HG03469 (cell line): ENCODE results near the gene SYNDIG1L.

Source experiments
- ATAC-seq: cut with Tn5 transposase; IDR thresholded peaks from one replicate; pipeline ENCODE4 v1.9.1; 2021; ENCODE audit warnings: mild to moderate bottlenecking, moderate library complexity, moderate number of reproducible peaks; ENCODE audit not compliant: unreplicated experiment

Gene SYNDIG1L

GRCh38 chr14:74364271-74364880 lies 61.6 kb downstream of the SYNDIG1L start:
- no peak for ATAC-seq

- no peak for ATAC-seq
These were observed 63.6 kb downstream of the SYNDIG1L start for GRCh38 chr14:74362361-74362915.

GRCh38 chr14:74360163-74360562 lies 65.8 kb downstream of the SYNDIG1L start:
- ATAC-seq, result no peak

- no peak for ATAC-seq
These were observed 67.7 kb downstream of the SYNDIG1L start for GRCh38 chr14:74358176-74358829.

GRCh38 chr14:74357585-74357984 lies 68.4 kb downstream of the SYNDIG1L start:
- no peak for ATAC-seq

GRCh38 chr14:74356892-74357575 lies 69.0 kb downstream of the SYNDIG1L start:
- no peak for ATAC-seq
